Caco-2 (cell line): ENCODE measurements around the gene NDST4. TPM values are rescaled to one million over a fixed set of nuclear protein-coding genes. Genes with fewer than 3 reads are reported as not detected.
"Not testable (repeated sequence)": the region's sequence is repeated elsewhere in the genome, so short reads cannot be mapped to it uniquely, and the experiment has no call there.

Experiments used
- BruUV-seq: library from RNA; stranded (reverse); fragments of 400-500 nt; replicated peaks from 2 replicates; lab custom pipeline; 2021; lab: Mats Ljungman, UMichigan
- CTCF ChIA-PET: fragments of 300-600 bp; sonication (Branson Sonifier 250); formaldehyde crosslinking; loops from one replicate; lab custom pipeline; 2022; ENCODE audit warnings: antibody characterized with exemption; lab: Charles Lee
- POLR2A ChIA-PET: fragments of 300-600 bp; sonication (Branson Sonifier 250); formaldehyde crosslinking; loops from one replicate; lab custom pipeline; 2022; ENCODE audit warnings: antibody characterized with exemption; lab: Charles Lee
- DNase-seq, 2 experiments: peaks; one replicate each; pipeline versions ENCODE4 v3.0.0 to v3.0.0-alpha.2; 2020 to 2022
- H3K27me3 ChIP-seq: replicated peaks from 2 replicates; pipeline ENCODE4 v1.6.0; 2011; ENCODE audit warnings: low read length; ENCODE audit not compliant: control insufficient read depth, insufficient read depth
- H3K36me3 ChIP-seq: 2 replicates; pipeline ENCODE4 v1.5.1; 2011; ENCODE audit warnings: low read length; ENCODE audit not compliant: control insufficient read depth, insufficient read depth
- H3K4me1 ChIP-seq: fragments of 250-450 bp; sonication (Bioruptor Pico); 2 replicates; pipeline ENCODE4 v1.5.1; 2020; ENCODE audit warnings: mild to moderate bottlenecking
- H3K4me3 ChIP-seq: 2 replicates; pipeline ENCODE4 v1.5.1; 2011; ENCODE audit warnings: low read depth, mild to moderate bottlenecking, control low read depth, low read length
- H3K9me3 ChIP-seq: fragments of 250-450 bp; sonication (Bioruptor Pico); 2 replicates; pipeline ENCODE4 v1.5.1; 2020; ENCODE audit warnings: mild to moderate bottlenecking, moderate library complexity
- H3K27ac Mint-ChIP-seq: one replicate; pipeline ENCODE4 v1.8.0; 2022; ENCODE audit warnings: mixed read lengths; ENCODE audit not compliant: unreplicated experiment
- H3K27me3 Mint-ChIP-seq: one replicate; pipeline ENCODE4 v1.8.0; 2022; ENCODE audit warnings: mixed read lengths; ENCODE audit not compliant: insufficient read depth, unreplicated experiment
- H3K36me3 Mint-ChIP-seq: one replicate; pipeline ENCODE4 v1.8.0; 2022; ENCODE audit warnings: mild to moderate bottlenecking, mixed read lengths; ENCODE audit not compliant: insufficient read depth, unreplicated experiment
- H3K4me1 Mint-ChIP-seq: one replicate; pipeline ENCODE4 v1.8.0; 2022; ENCODE audit warnings: low read depth, mixed read lengths; ENCODE audit not compliant: unreplicated experiment
- H3K4me3 Mint-ChIP-seq: one replicate; pipeline ENCODE4 v1.8.0; 2022; ENCODE audit warnings: mild to moderate bottlenecking, moderate library complexity, mixed read lengths; ENCODE audit not compliant: unreplicated experiment
- H3K9me3 Mint-ChIP-seq: one replicate; pipeline ENCODE4 v1.8.0; 2022; ENCODE audit warnings: mixed read lengths; ENCODE audit not compliant: unreplicated experiment
- intact Hi-C: fragments of 100-400 bp; cut with micrococcal nuclease; formaldehyde crosslinking; loops from one replicate; pipeline ENCODE4 v1.10.0; 2022; ENCODE audit not compliant: unreplicated experiment
- total RNA-seq: library from RNA; stranded (reverse); gene quantifications from 2 replicates; pipeline ENCODE4 v1.2.3, GENCODE V29; 2022
- TF ChIP-seq, protein P1 (sequence below), 2 experiments: fragments of 200-600 bp in 1 of 2; IDR thresholded peaks; 1 replicate in 1 of 2; 2 replicates in 1 of 2; pipeline versions ENCODE4 v1.5.1 to v1.8.0; 2011 to 2022; ENCODE audit warnings: antibody characterized with exemption in 1 of 2, control low read depth in 1 of 2, inconsistent platforms in 1 of 2, low read depth in 1 of 2, low read length in 1 of 2, mild to moderate bottlenecking in 1 of 2, moderate library complexity in 1 of 2; ENCODE audit not compliant: insufficient read depth in 1 of 2, severe bottlenecking in 1 of 2, unreplicated experiment in 1 of 2

Gene NDST4
- total RNA-seq, 1 experiment from 2014 or later, result 4.4 TPM

- no TSS peak for BruUV-seq
- Mint-ChIP-seq H3K4me3 (no peak overlapping the region), H3K27ac (no peak overlapping the region), H3K9me3 (no peaks in the 10 kb centered on the region), H3K36me3 (no peaks in the 10 kb centered on the region), H3K27me3 (no peaks in the 10 kb centered on the region), H3K4me1 (no peaks in the 10 kb centered on the region)
- TF ChIP-seq, protein P1, sequence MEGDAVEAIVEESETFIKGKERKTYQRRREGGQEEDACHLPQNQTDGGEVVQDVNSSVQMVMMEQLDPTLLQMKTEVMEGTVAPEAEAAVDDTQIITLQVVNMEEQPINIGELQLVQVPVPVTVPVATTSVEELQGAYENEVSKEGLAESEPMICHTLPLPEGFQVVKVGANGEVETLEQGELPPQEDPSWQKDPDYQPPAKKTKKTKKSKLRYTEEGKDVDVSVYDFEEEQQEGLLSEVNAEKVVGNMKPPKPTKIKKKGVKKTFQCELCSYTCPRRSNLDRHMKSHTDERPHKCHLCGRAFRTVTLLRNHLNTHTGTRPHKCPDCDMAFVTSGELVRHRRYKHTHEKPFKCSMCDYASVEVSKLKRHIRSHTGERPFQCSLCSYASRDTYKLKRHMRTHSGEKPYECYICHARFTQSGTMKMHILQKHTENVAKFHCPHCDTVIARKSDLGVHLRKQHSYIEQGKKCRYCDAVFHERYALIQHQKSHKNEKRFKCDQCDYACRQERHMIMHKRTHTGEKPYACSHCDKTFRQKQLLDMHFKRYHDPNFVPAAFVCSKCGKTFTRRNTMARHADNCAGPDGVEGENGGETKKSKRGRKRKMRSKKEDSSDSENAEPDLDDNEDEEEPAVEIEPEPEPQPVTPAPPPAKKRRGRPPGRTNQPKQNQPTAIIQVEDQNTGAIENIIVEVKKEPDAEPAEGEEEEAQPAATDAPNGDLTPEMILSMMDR (IDR thresholded peaks at IDR 0.05; ENCODE audit: insufficient read depth in 1 of 2, low read depth in 1 of 2, low read length in 1 of 2, severe bottlenecking in 1 of 2, unreplicated experiment in 1 of 2), result no peak
- ChIA-PET CTCF (no interaction called here), POLR2A (no interaction called here)
- no peak overlapping the region for H3K4me3 ChIP-seq
- H3K36me3 ChIP-seq, result no peaks in the 10 kb centered on the region
- no peaks in the 10 kb centered on the region for H3K9me3 ChIP-seq
- no peaks in the 10 kb centered on the region for H3K27me3 ChIP-seq
- intact Hi-C loops, result no loop called here
- DNase-seq, result no peak
- H3K4me1 ChIP-seq, result no peaks in the 10 kb centered on the region
These were observed 132.3 kb downstream of the NDST4 start for GRCh38 chr4:114980932-114981708.

DNA sequence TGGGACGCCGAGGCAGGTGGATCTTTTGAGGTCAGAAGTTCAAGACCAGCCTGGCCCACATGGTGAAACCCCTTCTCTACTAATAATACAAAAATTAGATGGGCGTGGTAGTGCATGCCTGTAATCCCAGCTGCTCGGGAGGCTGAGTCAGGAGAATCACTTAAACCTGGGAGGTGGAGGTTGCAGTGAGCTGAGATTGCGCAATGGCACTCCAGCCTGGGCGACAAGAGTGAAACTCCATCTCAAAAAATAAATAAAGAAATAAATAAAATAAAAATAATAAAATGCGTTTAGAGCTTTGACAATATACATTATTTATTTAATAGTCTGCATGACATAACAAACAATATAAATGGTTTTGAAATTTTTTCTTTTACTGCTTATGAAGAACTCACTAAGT, 133.0 kb downstream of the NDST4 start:
- intact Hi-C loops, H3K4me1 ChIP-seq, H3K9me3 ChIP-seq, H3K4me3 ChIP-seq, H3K4me1 Mint-ChIP-seq, H3K36me3 ChIP-seq, H3K27me3 ChIP-seq, H3K27me3 Mint-ChIP-seq, BruUV-seq, POLR2A ChIA-PET, H3K9me3 Mint-ChIP-seq, H3K36me3 Mint-ChIP-seq, H3K4me3 Mint-ChIP-seq, CTCF ChIA-PET, H3K27ac Mint-ChIP-seq, DNase-seq: not testable (repeated sequence)

GRCh38 chr4:114976901-114977300, 136.5 kb downstream of the NDST4 start:
- Mint-ChIP-seq H3K36me3 (no peaks in the 10 kb centered on the region), H3K4me3 (no peak overlapping the region), H3K9me3 (no peaks in the 10 kb centered on the region), H3K27ac (no peak overlapping the region), H3K4me1 (no peaks in the 10 kb centered on the region), H3K27me3 (no peaks in the 10 kb centered on the region)
- TF ChIP-seq, protein P1 (IDR thresholded peaks at IDR 0.05; ENCODE audit: insufficient read depth in 1 of 2, low read depth in 1 of 2, low read length in 1 of 2, severe bottlenecking in 1 of 2, unreplicated experiment in 1 of 2), result no peak
- Histone ChIP-seq H3K27me3 (no peaks in the 10 kb centered on the region), H3K4me3 (no peak overlapping the region), H3K4me1 (no peaks in the 10 kb centered on the region), H3K36me3 (no peaks in the 10 kb centered on the region), H3K9me3 (no peaks in the 10 kb centered on the region)
- CTCF ChIA-PET, result no interaction called here
- BruUV-seq, result no TSS peak
- POLR2A ChIA-PET, result no interaction called here
- intact Hi-C loops, result no loop called here
- DNase-seq, result no peak
